ENCODE data around the gene SASH1.

SASH1 gene

GRCh38 chr6:148497257-148497656, 154.6 kb downstream of the SASH1 start:
- no peak for DNase-seq (ENCODE audit: low read depth)

- no peak for DNase-seq (ENCODE audit: low read depth)
These were observed 155.1 kb downstream of the SASH1 start for GRCh38 chr6:148497717-148498116.

GRCh38 chr6:148500402-148500801, 157.8 kb downstream of the SASH1 start:
- DNase-seq (ENCODE audit: low read depth) = no peak

- DNase-seq (ENCODE audit: low read depth) = no peak
These were observed 158.5 kb downstream of the SASH1 start for GRCh38 chr6:148501178-148501590.

- no peak for DNase-seq (ENCODE audit: low read depth)
These were observed 159.6 kb downstream of the SASH1 start for GRCh38 chr6:148502083-148502772.

GRCh38 chr6:148502773-148503135, 160.1 kb downstream of the SASH1 start:
- no peak for DNase-seq (ENCODE audit: low read depth)

GRCh38 chr6:148503703-148504102, 161.1 kb downstream of the SASH1 start:
- no peak for DNase-seq (ENCODE audit: low read depth)

GRCh38 chr6:148507774-148508173, 165.1 kb downstream of the SASH1 start:
- DNase-seq (ENCODE audit: low read depth) = no peak

- DNase-seq (ENCODE audit: low read depth) = no peak
These were observed 165.9 kb downstream of the SASH1 start for GRCh38 chr6:148508401-148509041.

GRCh38 chr6:148509119-148509799, 166.6 kb downstream of the SASH1 start:
- DNase-seq (ENCODE audit: low read depth) = no peak

- DNase-seq (ENCODE audit: low read depth) = no peak
These were observed 167.4 kb downstream of the SASH1 start for GRCh38 chr6:148509800-148510581.

- DNase-seq (ENCODE audit: low read depth) = no peak
These were observed 170.8 kb downstream of the SASH1 start for GRCh38 chr6:148513145-148514071.

- DNase-seq (ENCODE audit: low read depth) = no peak
These were observed 171.6 kb downstream of the SASH1 start for GRCh38 chr6:148514091-148514845.

- no peak for DNase-seq (ENCODE audit: low read depth)
These were observed 173.6 kb downstream of the SASH1 start for GRCh38 chr6:148516217-148516616.

- no peak for DNase-seq (ENCODE audit: low read depth)
These were observed 174.0 kb downstream of the SASH1 start for GRCh38 chr6:148516617-148517016.

GRCh38 chr6:148517470-148517869, 174.8 kb downstream of the SASH1 start:
- DNase-seq (ENCODE audit: low read depth) = no peak

GRCh38 chr6:148518511-148519156, 176.0 kb downstream of the SASH1 start:
- DNase-seq (ENCODE audit: low read depth) = no peak

GRCh38 chr6:148520109-148520841, 177.6 kb downstream of the SASH1 start:
- no peak for DNase-seq (ENCODE audit: low read depth)

GRCh38 chr6:148521158-148521557, 178.5 kb downstream of the SASH1 start:
- no peak for DNase-seq (ENCODE audit: low read depth)

All from stimulated activated CD8-positive, alpha-beta memory T cell treated with anti-CD3 and anti-CD28 coated beads, Interleukin-7, amount 100 ng/mL, for 24 hours (primary cell).